ENCODE data around the gene PBX1. TPM values are rescaled to one million over a fixed set of nuclear protein-coding genes. Genes with fewer than 3 reads are reported as not detected.

Gene PBX1
- total RNA-seq, 3 donors from 2014 or later: 64.5 to 126 (median 95.4) TPM

DNA sequence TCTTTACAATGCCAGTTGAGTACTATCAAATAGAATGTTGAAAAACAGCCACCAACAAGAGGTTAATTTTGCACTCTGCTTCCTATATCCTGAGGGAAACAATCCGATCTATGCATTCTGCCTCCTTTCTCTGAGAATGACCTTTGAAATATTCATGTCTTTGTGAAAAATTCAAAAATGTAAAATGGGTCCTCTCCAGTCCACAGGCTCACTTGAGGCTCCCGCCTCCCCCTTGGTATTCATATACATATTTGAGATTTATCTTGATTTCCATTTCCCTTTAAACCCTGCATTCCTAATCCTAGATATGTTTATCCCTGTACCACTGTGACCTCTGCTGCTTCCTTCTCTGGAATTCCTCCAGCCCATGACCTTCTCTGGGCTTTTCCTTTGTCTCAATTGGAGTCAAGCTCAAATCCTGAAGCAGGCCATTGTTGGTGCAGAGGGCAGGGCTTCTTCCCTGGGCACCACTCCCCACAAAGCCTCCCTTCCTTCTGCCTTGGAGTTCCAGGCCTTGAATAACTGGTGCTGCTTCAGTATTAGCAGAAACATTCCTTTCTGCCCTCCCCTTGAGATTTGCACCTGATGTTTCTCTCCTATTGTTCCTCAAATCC, 296.8 kb downstream of the PBX1 start:
- no peaks in the 10 kb centered on the region for H3K4me1 ChIP-seq
- DNase-seq (ENCODE audit: low spot score in 2 of 2): no peak
- intact Hi-C loops (cut with DNase I; ENCODE audit: low total_unique reads): no loop called here
- no peaks in the 10 kb centered on the region for H3K27me3 ChIP-seq
- TF ChIP-seq, protein P1, sequence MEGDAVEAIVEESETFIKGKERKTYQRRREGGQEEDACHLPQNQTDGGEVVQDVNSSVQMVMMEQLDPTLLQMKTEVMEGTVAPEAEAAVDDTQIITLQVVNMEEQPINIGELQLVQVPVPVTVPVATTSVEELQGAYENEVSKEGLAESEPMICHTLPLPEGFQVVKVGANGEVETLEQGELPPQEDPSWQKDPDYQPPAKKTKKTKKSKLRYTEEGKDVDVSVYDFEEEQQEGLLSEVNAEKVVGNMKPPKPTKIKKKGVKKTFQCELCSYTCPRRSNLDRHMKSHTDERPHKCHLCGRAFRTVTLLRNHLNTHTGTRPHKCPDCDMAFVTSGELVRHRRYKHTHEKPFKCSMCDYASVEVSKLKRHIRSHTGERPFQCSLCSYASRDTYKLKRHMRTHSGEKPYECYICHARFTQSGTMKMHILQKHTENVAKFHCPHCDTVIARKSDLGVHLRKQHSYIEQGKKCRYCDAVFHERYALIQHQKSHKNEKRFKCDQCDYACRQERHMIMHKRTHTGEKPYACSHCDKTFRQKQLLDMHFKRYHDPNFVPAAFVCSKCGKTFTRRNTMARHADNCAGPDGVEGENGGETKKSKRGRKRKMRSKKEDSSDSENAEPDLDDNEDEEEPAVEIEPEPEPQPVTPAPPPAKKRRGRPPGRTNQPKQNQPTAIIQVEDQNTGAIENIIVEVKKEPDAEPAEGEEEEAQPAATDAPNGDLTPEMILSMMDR (IDR thresholded peaks at IDR 0.05): no peak
- TF ChIP-seq POLR2AphosphoS5 (IDR thresholded peaks at IDR 0.05): no peak
- no peak for TF ChIP-seq POLR2A (IDR thresholded peaks at IDR 0.05)
- no peak overlapping the region for H3K4me3 ChIP-seq
- no peaks in the 10 kb centered on the region for H3K36me3 ChIP-seq
- no peak overlapping the region for H3K27ac ChIP-seq
- H3K9me3 ChIP-seq: no peaks in the 10 kb centered on the region

DNA sequence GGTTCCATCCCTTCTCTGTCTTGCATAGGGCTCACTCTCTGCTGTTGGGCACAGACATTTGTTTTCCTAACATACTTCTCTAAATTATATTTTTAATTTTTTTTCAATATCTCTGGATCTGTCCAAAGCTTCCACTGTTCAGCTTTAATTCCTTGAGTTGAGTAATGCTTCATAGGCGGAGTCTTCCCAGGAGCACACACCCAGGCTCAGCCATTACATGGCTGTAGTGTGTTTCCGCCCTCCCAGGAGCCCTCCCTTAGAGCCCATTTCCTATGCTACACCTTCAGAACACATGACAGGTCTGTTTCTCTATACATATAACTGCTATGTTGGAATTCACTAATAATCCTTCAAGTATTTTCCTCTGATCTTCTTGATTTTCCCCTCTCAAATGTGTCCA, 297.4 kb downstream of the PBX1 start:
- Histone ChIP-seq H3K27me3 (no peaks in the 10 kb centered on the region), H3K36me3 (no peaks in the 10 kb centered on the region), H3K4me1 (no peaks in the 10 kb centered on the region), H3K4me3 (no peak overlapping the region), H3K9me3 (no peaks in the 10 kb centered on the region), H3K27ac (no peak overlapping the region)
- intact Hi-C loops (cut with DNase I; ENCODE audit: low total_unique reads): no loop called here
- TF ChIP-seq POLR2AphosphoS5 (IDR thresholded peaks at IDR 0.05) (no peak), POLR2A (IDR thresholded peaks at IDR 0.05) (no peak)
- TF ChIP-seq, protein P1 (IDR thresholded peaks at IDR 0.05): no peak
- DNase-seq (ENCODE audit: low spot score in 2 of 2): no peak

DNA sequence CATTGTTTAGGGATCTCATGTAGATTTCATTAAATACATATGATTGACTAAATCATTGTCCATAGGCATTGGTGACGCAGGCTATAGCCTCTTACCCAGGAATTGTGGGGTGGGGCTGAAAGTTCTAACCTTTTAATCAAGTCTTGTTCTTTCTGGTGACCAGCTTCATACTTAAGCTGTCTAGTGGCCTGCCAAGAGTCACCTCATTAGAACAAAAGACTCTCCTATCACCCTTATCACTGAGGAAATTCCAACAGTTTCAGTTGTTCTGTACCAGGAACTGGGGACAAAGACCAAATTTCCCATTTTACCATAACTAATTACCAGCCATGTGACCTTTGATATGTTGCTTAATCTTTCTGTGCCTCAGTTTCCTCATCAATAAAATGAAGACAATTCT, 298.5 kb downstream of the PBX1 start:
- H3K9me3 ChIP-seq: no peaks in the 10 kb centered on the region
- no peaks in the 10 kb centered on the region for H3K4me1 ChIP-seq
- H3K36me3 ChIP-seq: no peaks in the 10 kb centered on the region
- TF ChIP-seq POLR2A (IDR thresholded peaks at IDR 0.05) (no peak), POLR2AphosphoS5 (IDR thresholded peaks at IDR 0.05) (no peak)
- TF ChIP-seq, protein P1 (IDR thresholded peaks at IDR 0.05): no peak
- H3K27me3 ChIP-seq: no peaks in the 10 kb centered on the region
- intact Hi-C loops (cut with DNase I; ENCODE audit: low total_unique reads): no loop called here
- H3K27ac ChIP-seq: no peak overlapping the region
- DNase-seq (ENCODE audit: low spot score in 2 of 2): no peak
- H3K4me3 ChIP-seq: no peak overlapping the region

DNA sequence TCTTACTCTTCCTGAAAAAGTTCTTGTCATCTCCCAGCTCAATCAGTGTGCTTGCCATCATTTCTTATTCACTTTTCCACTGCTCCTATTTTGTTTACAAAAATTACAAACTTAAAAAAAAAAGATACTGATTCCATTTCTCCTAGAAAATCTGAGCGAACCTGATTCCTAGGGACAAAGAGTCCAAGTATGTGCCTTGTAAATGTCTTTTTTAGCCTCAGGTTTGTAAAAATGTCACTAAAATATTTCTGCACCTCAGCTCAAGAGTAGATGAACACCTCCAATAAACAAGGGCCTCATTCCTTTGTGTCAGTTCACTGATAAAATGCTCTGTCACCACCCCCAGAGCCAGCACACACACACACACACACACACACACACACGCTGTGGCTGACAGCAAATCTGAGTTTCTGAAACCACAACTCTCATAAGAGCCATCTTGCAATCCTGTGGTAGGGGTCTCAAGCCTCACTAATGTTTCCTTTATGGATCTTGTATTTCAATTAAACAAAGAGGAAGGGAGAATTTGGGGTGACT, 299.2 kb downstream of the PBX1 start:
- no peaks in the 10 kb centered on the region for H3K27me3 ChIP-seq
- intact Hi-C loops (cut with DNase I; ENCODE audit: low total_unique reads): no loop called here
- H3K4me3 ChIP-seq: no peak overlapping the region
- TF ChIP-seq POLR2A (IDR thresholded peaks at IDR 0.05): no peak
- no peak for TF ChIP-seq POLR2AphosphoS5 (IDR thresholded peaks at IDR 0.05)
- TF ChIP-seq, protein P1 (IDR thresholded peaks at IDR 0.05): no peak
- H3K4me1 ChIP-seq: no peaks in the 10 kb centered on the region
- no peak overlapping the region for H3K27ac ChIP-seq
- H3K36me3 ChIP-seq: no peaks in the 10 kb centered on the region
- no peak for DNase-seq (ENCODE audit: low spot score in 2 of 2)
- no peaks in the 10 kb centered on the region for H3K9me3 ChIP-seq

DNA sequence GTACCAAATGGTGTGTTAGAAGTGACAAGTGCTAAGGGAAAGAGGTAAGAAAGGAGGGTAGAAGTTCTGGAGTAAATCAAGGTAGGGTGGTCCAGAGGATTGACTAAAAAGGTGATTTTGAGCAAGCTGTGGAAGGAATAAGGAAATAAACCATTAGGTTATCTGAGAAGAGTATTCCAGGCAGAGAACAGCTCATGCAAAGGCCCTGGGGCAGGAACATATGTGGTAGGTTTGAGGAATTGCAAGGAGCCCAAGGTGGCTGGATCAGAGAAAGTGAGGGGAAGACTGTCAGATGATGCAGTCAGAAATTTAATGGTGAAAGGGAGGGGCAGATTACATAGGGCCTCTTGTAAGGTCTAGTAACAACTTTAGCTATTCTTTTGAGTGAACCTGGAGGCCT, 302.6 kb downstream of the PBX1 start:
- DNase-seq (ENCODE audit: low spot score in 2 of 2): no peak
- intact Hi-C loops (cut with DNase I; ENCODE audit: low total_unique reads): no loop called here
- TF ChIP-seq POLR2AphosphoS5 (IDR thresholded peaks at IDR 0.05) (no peak), POLR2A (IDR thresholded peaks at IDR 0.05) (no peak)
- TF ChIP-seq, protein P1 (IDR thresholded peaks at IDR 0.05): no peak
- no peaks in the 10 kb centered on the region for H3K27me3 ChIP-seq
- no peak overlapping the region for H3K27ac ChIP-seq
- H3K4me3 ChIP-seq: no peak overlapping the region
- no peaks in the 10 kb centered on the region for H3K4me1 ChIP-seq
- no peaks in the 10 kb centered on the region for H3K36me3 ChIP-seq
- H3K9me3 ChIP-seq: no peaks in the 10 kb centered on the region

All from breast epithelium (tissue), 4 donors.